ENCODE measurements around the gene SLC6A18.

- TF ChIP-seq POLR2A (IDR thresholded peaks at IDR 0.05) (no peak), CTCF (IDR thresholded peaks at IDR 0.05) (no peak), POLR2AphosphoS5 (IDR thresholded peaks at IDR 0.05) (no peak)
Measured at GRCh38 chr5:1180841-1181271, 44.3 kb upstream of the SLC6A18 start.

Measured in prostate gland (tissue), 2 donors.